Type B pancreatic cell (in vitro differentiated cells): ENCODE data around the gene MALRD1. TPM values are rescaled to one million over a fixed set of nuclear protein-coding genes. Genes with fewer than 3 reads are reported as not detected.

ENCODE experiments used
- DNase-seq: peaks from one replicate; pipeline ENCODE4 v3.0.0; 2021; ENCODE audit warnings: mixed read lengths; ENCODE audit not compliant: unreplicated experiment; ENCODE audit errors: extremely low spot score
- H3K27ac Mint-ChIP-seq: 2 replicates; pipeline ENCODE4 v1.8.0; 2021; ENCODE audit warnings: mild to moderate bottlenecking, mixed read lengths
- H3K27me3 Mint-ChIP-seq: 2 replicates; pipeline ENCODE4 v1.8.0; 2021; ENCODE audit warnings: mixed read lengths
- H3K36me3 Mint-ChIP-seq: 2 replicates; pipeline ENCODE4 v1.8.0; 2021; ENCODE audit warnings: mixed read lengths
- H3K4me1 Mint-ChIP-seq: one replicate; pipeline ENCODE4 v1.8.0; 2021; ENCODE audit warnings: mixed read lengths; ENCODE audit not compliant: unreplicated experiment
- H3K4me3 Mint-ChIP-seq: 2 replicates; pipeline ENCODE4 v1.8.0; 2021; ENCODE audit warnings: mild to moderate bottlenecking, mixed read lengths
- H3K9me3 Mint-ChIP-seq: 2 replicates; pipeline ENCODE4 v1.8.0; 2021; ENCODE audit warnings: mixed read lengths
- CTCF ChIP-seq: fragments of 200-600 bp; sonication (generic); conservative IDR thresholded peaks from 2 replicates; pipeline ENCODE4 v1.5.0; 2021; ENCODE audit warnings: antibody characterized with exemption, mild to moderate bottlenecking
- long read RNA-seq: library from polyadenylated mRNA; unstranded; transcript quantifications from one replicate; pipeline ENCODE4 v2.0.0, GENCODE V29; 2020
- total RNA-seq: library from RNA; stranded (reverse); gene quantifications from 2 replicates; pipeline ENCODE4 v1.2.1, GENCODE V29; 2021; ENCODE audit warnings: low replicate concordance

The MALRD1 gene
- 1.4 and 1.8 TPM in 2 replicates for total RNA-seq
- long read RNA-seq, partial matches to known transcripts: 1 of 12 reads
- long read RNA-seq, other reads (novel, unspliced or antisense): 11 of 12 reads

- Mint-ChIP-seq H3K27ac (no peak within 1 kb of the TSS), H3K9me3 (peaks cover 12% of the 10 kb centered on the region), H3K27me3 (no peaks in the 10 kb centered on the region), H3K36me3 (no peaks in the 10 kb centered on the region), H3K4me1 (peaks cover 13% of the 10 kb centered on the region), H3K4me3 (no peak within 1 kb of the TSS)
- TF ChIP-seq CTCF: no peak
- no peak for DNase-seq
Observed at GRCh38 chr10:19048489-19048888, at the start of gene MALRD1. Gene MALRD1 (plus strand): TSS chr10:19048801. CDS start chr10:19048939, 138 bp downstream.

GRCh38 chr10:19003341-19003740, 45.3 kb upstream of the MALRD1 start:
- no peak for TF ChIP-seq CTCF

GRCh38 chr10:19012111-19012510, 36.5 kb upstream of the MALRD1 start:
- no peak for TF ChIP-seq CTCF
- H3K4me1 Mint-ChIP-seq: no peaks in the 10 kb centered on the region
- H3K4me3 Mint-ChIP-seq: no peak overlapping the region
- no peak for DNase-seq
- no peaks in the 10 kb centered on the region for H3K27me3 Mint-ChIP-seq
- no peaks in the 10 kb centered on the region for H3K9me3 Mint-ChIP-seq
- no peaks in the 10 kb centered on the region for H3K36me3 Mint-ChIP-seq
- no peak overlapping the region for H3K27ac Mint-ChIP-seq

More at GRCh38 chr10:19003341-19003740, 45.3 kb upstream of the MALRD1 start:
- no peak for DNase-seq
- Mint-ChIP-seq H3K27ac (no peak overlapping the region), H3K4me1 (no peaks in the 10 kb centered on the region), H3K4me3 (no peak overlapping the region), H3K27me3 (no peaks in the 10 kb centered on the region), H3K36me3 (no peaks in the 10 kb centered on the region), H3K9me3 (peaks cover 6% of the 10 kb centered on the region)

- H3K27ac Mint-ChIP-seq: no peak overlapping the region
- H3K36me3 Mint-ChIP-seq: no peaks in the 10 kb centered on the region
- H3K4me3 Mint-ChIP-seq: no peak overlapping the region
- H3K27me3 Mint-ChIP-seq: no peaks in the 10 kb centered on the region
- TF ChIP-seq CTCF: no peak
- no peaks in the 10 kb centered on the region for H3K4me1 Mint-ChIP-seq
- H3K9me3 Mint-ChIP-seq: no peaks in the 10 kb centered on the region
- no peak for DNase-seq
Observed at GRCh38 chr10:19014034-19014433, 34.6 kb upstream of the MALRD1 start.

GRCh38 chr10:19014498-19014897, 34.1 kb upstream of the MALRD1 start:
- no peak for DNase-seq
- H3K27ac Mint-ChIP-seq: no peak overlapping the region
- H3K9me3 Mint-ChIP-seq: no peaks in the 10 kb centered on the region
- no peaks in the 10 kb centered on the region for H3K4me1 Mint-ChIP-seq
- no peak for TF ChIP-seq CTCF
- H3K36me3 Mint-ChIP-seq: no peaks in the 10 kb centered on the region
- no peak overlapping the region for H3K4me3 Mint-ChIP-seq
- no peaks in the 10 kb centered on the region for H3K27me3 Mint-ChIP-seq
